SU-DHL-6 (cell line): ENCODE results near the gene ACP4.
"Not testable (repeated sequence)": the region's sequence is repeated elsewhere in the genome, so short reads cannot be mapped to it uniquely, and the experiment has no call there.

Experiments used
- H2AFZ ChIP-seq: fragments of 200-600 bp; sonication (generic); 2 replicates; pipeline ENCODE4 v1.6.1; 2014; ENCODE audit warnings: low read depth, mild to moderate bottlenecking, moderate library complexity, mixed read lengths, antibody characterized with exemption, low read length; ENCODE audit not compliant: severe bottlenecking
- H3F3A ChIP-seq: fragments of 200-600 bp; shearing (Covaris generic); 2 replicates; pipeline ENCODE4 v1.6.0; 2016; ENCODE audit warnings: antibody characterized with exemption, mild to moderate bottlenecking; ENCODE audit not compliant: insufficient read depth
- H3K27ac ChIP-seq: fragments of 200-600 bp; sonication (generic); 2 replicates; pipeline ENCODE4 v1.5.1; 2016; ENCODE audit warnings: low read depth, mild to moderate bottlenecking, low read length, moderate library complexity, mixed read lengths
- H3K27me3 ChIP-seq: fragments of 200-600 bp; sonication (generic), shearing (Covaris generic); 2 replicates; pipeline ENCODE4 v1.6.0; 2014; ENCODE audit warnings: mild to moderate bottlenecking, low read length
- H3K36me3 ChIP-seq: fragments of 200-600 bp; sonication (generic); 2 replicates; pipeline ENCODE4 v1.6.1; 2014; ENCODE audit warnings: mild to moderate bottlenecking, low read length, mixed read lengths
- H3K4me2 ChIP-seq: fragments of 300-600, 200-600 bp; shearing (Covaris generic), sonication (generic); 2 replicates; pipeline ENCODE4 v1.6.0; 2014; ENCODE audit warnings: low read length, low read depth, mild to moderate bottlenecking; ENCODE audit not compliant: poor library complexity, severe bottlenecking
- H3K4me3 ChIP-seq: fragments of 200-600 bp; sonication (generic); 2 replicates; pipeline ENCODE4 v1.5.1; 2014; ENCODE audit warnings: antibody characterized with exemption, low read length, mild to moderate bottlenecking, mixed read lengths; ENCODE audit not compliant: insufficient read depth, poor library complexity, severe bottlenecking
- H3K79me2 ChIP-seq: fragments of 200-600 bp; sonication (generic); 2 replicates; pipeline ENCODE4 v1.6.1; 2014; ENCODE audit warnings: mild to moderate bottlenecking, low read length, moderate library complexity; ENCODE audit not compliant: insufficient read depth
- H3K9ac ChIP-seq: fragments of 200-600 bp; sonication (generic); 2 replicates; pipeline ENCODE4 v1.7.0; 2014; ENCODE audit warnings: mild to moderate bottlenecking, low read length
- H3K9me2 ChIP-seq: fragments of 200-600 bp; sonication (generic); replicated peaks from 2 replicates; pipeline ENCODE4 v1.6.1; 2014; ENCODE audit warnings: low read length; ENCODE audit not compliant: insufficient read depth
- H3K9me3 ChIP-seq: fragments of 200-600 bp; sonication (generic); 2 replicates; pipeline ENCODE4 v1.6.1; 2014; ENCODE audit warnings: low read length, mixed read lengths; ENCODE audit not compliant: insufficient read depth
- H4K20me1 ChIP-seq: fragments of 200-600 bp; sonication (generic); 2 replicates; pipeline ENCODE4 v1.6.1; 2014; ENCODE audit warnings: low read depth, mild to moderate bottlenecking, antibody characterized with exemption, low read length, moderate library complexity, mixed read lengths
- CTCF ChIP-seq: fragments of 200-600 bp; sonication (generic); IDR thresholded peaks from one replicate; pipeline ENCODE4 v1.5.1; 2017; ENCODE audit warnings: antibody characterized with exemption, mild to moderate bottlenecking, low read length, moderate library complexity; ENCODE audit not compliant: insufficient read depth, poor library complexity, severe bottlenecking
- EZH2phosphoT487 ChIP-seq: fragments of 200-600 bp; sonication (generic), shearing (Covaris generic); conservative IDR thresholded peaks from 2 replicates; pipeline ENCODE4 v1.6.1; 2018; ENCODE audit warnings: mild to moderate bottlenecking, antibody characterized with exemption, low read length, moderate library complexity, mixed read lengths

Gene ACP4

DNA sequence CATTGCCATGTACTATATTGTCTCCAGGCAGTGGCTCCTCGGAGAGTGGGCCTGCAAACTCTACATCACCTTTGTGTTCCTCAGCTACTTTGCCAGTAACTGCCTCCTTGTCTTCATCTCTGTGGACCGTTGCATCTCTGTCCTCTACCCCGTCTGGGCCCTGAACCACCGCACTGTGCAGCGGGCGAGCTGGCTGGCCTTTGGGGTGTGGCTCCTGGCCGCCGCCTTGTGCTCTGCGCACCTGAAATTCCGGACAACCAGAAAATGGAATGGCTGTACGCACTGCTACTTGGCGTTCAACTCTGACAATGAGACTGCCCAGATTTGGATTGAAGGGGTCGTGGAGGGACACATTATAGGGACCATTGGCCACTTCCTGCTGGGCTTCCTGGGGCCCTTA, 19.3 kb upstream of the ACP4 start:
- no peak overlapping the region for H3K4me2 ChIP-seq
- no peak for TF ChIP-seq EZH2phosphoT487
- no peak for TF ChIP-seq CTCF
- no peaks in the 10 kb centered on the region for H3K79me2 ChIP-seq
- no peaks in the 10 kb centered on the region for H4K20me1 ChIP-seq
- no peaks in the 10 kb centered on the region for H3F3A ChIP-seq
- H3K9me3 ChIP-seq: no peaks in the 10 kb centered on the region
- no peaks in the 10 kb centered on the region for H3K27me3 ChIP-seq
- H3K36me3 ChIP-seq: no peaks in the 10 kb centered on the region
- H3K4me3 ChIP-seq: no peak overlapping the region
- no peak overlapping the region for H2AFZ ChIP-seq
- H3K9me2 ChIP-seq: no peaks in the 10 kb centered on the region
- H3K27ac ChIP-seq: no peak overlapping the region
- H3K9ac ChIP-seq: no peak overlapping the region

GRCh38 chr19:50772476-50772875, 17.7 kb upstream of the ACP4 start:
- H3K36me3 ChIP-seq: no peaks in the 10 kb centered on the region
- H4K20me1 ChIP-seq: no peaks in the 10 kb centered on the region
- H3K9ac ChIP-seq: no peak overlapping the region
- H3K4me3 ChIP-seq: no peak overlapping the region
- TF ChIP-seq EZH2phosphoT487 (no peak), CTCF (no peak)
- H3K9me2 ChIP-seq: no peaks in the 10 kb centered on the region
- no peak overlapping the region for H3K4me2 ChIP-seq
- H3K9me3 ChIP-seq: no peaks in the 10 kb centered on the region
- H3K27me3 ChIP-seq: no peaks in the 10 kb centered on the region
- H3K79me2 ChIP-seq: no peaks in the 10 kb centered on the region
- no peak overlapping the region for H2AFZ ChIP-seq
- H3F3A ChIP-seq: no peaks in the 10 kb centered on the region
- no peak overlapping the region for H3K27ac ChIP-seq

DNA sequence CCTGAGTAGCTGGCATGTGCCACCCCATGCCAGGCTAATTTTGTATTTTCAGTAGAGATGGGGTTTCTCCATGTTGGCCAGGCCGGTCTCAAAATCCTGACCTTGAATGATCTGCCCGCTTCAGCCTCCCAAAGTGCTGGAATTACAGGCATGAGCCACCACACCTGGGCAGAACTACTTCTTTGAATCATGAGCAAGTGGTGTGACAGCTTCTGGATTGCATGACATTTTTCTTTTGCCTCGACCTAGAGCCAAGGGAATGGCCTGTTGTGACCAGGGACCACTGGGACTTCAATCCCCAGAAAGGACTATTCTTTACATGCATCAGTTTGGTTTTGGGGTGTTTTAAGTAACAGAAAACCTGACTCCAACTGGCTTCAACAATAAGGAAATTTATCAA, 17.3 kb upstream of the ACP4 start:
- H3K9me3 ChIP-seq, H3K27ac ChIP-seq, H2AFZ ChIP-seq, H3K4me2 ChIP-seq, H3K79me2 ChIP-seq, H3K27me3 ChIP-seq, H3K9ac ChIP-seq, H3K36me3 ChIP-seq, H3K9me2 ChIP-seq, H4K20me1 ChIP-seq, H3F3A ChIP-seq, H3K4me3 ChIP-seq: not testable (repeated sequence)

DNA sequence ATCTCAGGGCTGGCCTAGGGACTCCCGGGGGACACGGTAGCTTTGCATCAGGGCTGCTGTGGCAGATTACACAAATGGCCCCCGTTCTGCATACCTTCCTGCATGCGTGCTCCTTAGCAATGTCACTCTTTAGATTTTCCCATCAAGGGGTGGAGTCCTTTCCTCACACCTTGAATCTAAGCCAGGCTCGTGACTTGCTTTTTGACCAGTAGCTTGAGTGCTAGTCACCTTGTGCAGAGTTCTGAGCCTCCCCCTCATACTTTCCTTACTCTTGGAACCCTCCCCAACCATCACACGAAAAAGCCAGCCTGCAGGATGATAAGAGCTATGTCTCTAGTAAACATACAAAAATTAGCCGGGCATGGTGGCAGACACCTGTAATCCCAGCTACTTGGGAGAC, 16.8 kb upstream of the ACP4 start:
- not testable (repeated sequence) for H3K9me2 ChIP-seq, H3F3A ChIP-seq, H3K36me3 ChIP-seq, H3K9me3 ChIP-seq, H2AFZ ChIP-seq, H3K79me2 ChIP-seq, H3K4me2 ChIP-seq, H4K20me1 ChIP-seq, H3K27me3 ChIP-seq, H3K27ac ChIP-seq, H3K9ac ChIP-seq, H3K4me3 ChIP-seq

DNA sequence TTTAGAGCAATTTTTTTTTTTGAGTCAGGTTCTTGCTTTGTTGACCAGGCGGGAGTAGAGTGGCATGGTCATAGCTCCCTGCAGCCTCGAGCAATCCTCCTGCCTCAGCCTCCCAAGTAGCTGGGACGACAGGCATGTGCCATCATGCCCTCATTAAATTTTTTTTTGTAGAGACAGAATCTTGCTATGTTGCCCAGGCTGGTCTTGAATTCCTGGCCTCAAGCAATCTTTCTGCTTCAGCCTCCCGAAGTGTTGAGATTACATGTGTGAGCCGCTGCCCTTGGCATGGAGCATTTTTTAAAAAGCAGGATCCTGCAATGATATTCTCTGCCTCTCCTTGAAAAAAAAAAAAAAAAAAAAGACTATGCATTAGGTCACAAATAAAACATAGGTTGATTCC, 14.1 kb upstream of the ACP4 start:
- no peaks in the 10 kb centered on the region for H3K9me2 ChIP-seq
- no peak overlapping the region for H3K4me3 ChIP-seq
- no peaks in the 10 kb centered on the region for H3K79me2 ChIP-seq
- H3K4me2 ChIP-seq: no peak overlapping the region
- H3K36me3 ChIP-seq: no peaks in the 10 kb centered on the region
- H3K9me3 ChIP-seq: no peaks in the 10 kb centered on the region
- H3K27ac ChIP-seq: no peak overlapping the region
- H3F3A ChIP-seq: no peaks in the 10 kb centered on the region
- H3K9ac ChIP-seq: no peak overlapping the region
- no peaks in the 10 kb centered on the region for H3K27me3 ChIP-seq
- no peak overlapping the region for H2AFZ ChIP-seq
- TF ChIP-seq EZH2phosphoT487: no peak
- H4K20me1 ChIP-seq: no peaks in the 10 kb centered on the region
